SK-N-SH treated with all-trans-retinoic acid at 6 μM for 48 hours (cell line): ENCODE results near the gene TJP3.

Experiments
- RARB ChIP-seq: fragments of 250-450 bp; sonication (Bioruptor Pico); IDR thresholded peaks from 2 replicates; pipeline ENCODE4 v1.8.0; 2021; ENCODE audit warnings: mild to moderate bottlenecking, moderate library complexity
- SNAI2 ChIP-seq: fragments of 250-450 bp; sonication (Bioruptor Pico); IDR thresholded peaks from 2 replicates; pipeline ENCODE4 v1.5.0; 2020; ENCODE audit warnings: mild to moderate bottlenecking, moderate library complexity
- TF ChIP-seq, protein P1 (sequence below): fragments of 250-450 bp; sonication (Bioruptor Pico); IDR thresholded peaks from 2 replicates; pipeline ENCODE4 v1.5.1; 2020; ENCODE audit warnings: low read depth, mild to moderate bottlenecking, moderate library complexity
- TF ChIP-seq, protein P2 (sequence below): fragments of 250-450 bp; sonication (Bioruptor Pico); IDR thresholded peaks from 2 replicates; pipeline ENCODE4 v1.5.0; 2020; ENCODE audit warnings: mild to moderate bottlenecking, moderate library complexity

DNA sequence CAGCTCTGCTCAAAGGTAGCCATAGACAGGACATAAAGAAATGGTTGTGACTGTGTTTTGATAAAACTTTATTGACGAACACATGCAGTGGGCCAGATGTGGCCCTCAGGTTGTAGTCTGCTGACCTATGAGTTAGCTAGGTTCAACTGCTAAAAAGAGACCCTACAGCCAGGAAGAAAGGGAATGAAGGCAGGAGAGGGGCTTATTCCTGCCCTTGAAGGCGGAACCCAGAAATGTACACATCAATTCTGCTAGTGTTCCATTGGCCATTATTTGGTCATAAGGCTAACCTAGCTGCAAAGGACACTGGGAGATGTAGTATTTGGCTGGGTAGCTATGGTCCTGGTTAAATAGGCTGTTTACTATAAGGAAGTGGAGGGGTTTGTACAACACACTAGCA, 35.3 kb downstream of the TJP3 start:
- TF ChIP-seq, protein P1, sequence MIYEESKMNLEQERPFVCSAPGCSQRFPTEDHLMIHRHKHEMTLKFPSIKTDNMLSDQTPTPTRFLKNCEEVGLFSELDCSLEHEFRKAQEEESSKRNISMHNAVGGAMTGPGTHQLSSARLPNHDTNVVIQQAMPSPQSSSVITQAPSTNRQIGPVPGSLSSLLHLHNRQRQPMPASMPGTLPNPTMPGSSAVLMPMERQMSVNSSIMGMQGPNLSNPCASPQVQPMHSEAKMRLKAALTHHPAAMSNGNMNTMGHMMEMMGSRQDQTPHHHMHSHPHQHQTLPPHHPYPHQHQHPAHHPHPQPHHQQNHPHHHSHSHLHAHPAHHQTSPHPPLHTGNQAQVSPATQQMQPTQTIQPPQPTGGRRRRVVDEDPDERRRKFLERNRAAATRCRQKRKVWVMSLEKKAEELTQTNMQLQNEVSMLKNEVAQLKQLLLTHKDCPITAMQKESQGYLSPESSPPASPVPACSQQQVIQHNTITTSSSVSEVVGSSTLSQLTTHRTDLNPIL: no peak
- TF ChIP-seq RARB (CRISPR knock-in tag) (no peak), SNAI2 (CRISPR knock-in tag) (no peak)
- TF ChIP-seq, protein P2, sequence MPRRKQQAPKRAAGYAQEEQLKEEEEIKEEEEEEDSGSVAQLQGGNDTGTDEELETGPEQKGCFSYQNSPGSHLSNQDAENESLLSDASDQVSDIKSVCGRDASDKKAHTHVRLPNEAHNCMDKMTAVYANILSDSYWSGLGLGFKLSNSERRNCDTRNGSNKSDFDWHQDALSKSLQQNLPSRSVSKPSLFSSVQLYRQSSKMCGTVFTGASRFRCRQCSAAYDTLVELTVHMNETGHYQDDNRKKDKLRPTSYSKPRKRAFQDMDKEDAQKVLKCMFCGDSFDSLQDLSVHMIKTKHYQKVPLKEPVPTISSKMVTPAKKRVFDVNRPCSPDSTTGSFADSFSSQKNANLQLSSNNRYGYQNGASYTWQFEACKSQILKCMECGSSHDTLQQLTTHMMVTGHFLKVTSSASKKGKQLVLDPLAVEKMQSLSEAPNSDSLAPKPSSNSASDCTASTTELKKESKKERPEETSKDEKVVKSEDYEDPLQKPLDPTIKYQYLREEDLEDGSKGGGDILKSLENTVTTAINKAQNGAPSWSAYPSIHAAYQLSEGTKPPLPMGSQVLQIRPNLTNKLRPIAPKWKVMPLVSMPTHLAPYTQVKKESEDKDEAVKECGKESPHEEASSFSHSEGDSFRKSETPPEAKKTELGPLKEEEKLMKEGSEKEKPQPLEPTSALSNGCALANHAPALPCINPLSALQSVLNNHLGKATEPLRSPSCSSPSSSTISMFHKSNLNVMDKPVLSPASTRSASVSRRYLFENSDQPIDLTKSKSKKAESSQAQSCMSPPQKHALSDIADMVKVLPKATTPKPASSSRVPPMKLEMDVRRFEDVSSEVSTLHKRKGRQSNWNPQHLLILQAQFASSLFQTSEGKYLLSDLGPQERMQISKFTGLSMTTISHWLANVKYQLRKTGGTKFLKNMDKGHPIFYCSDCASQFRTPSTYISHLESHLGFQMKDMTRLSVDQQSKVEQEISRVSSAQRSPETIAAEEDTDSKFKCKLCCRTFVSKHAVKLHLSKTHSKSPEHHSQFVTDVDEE (CRISPR knock-in tag): no peak
